NCI-H2171 treated with DMSO at 0.1 percent for 48 hours (cell line): ENCODE results near the gene NRXN3.
A peak's percentile ranks its signal among the peaks of the same experiment; 100 is the strongest.
"Not testable (repeated sequence)": the region's sequence is repeated elsewhere in the genome, so short reads cannot be mapped to it uniquely, and the experiment has no call there.

Source experiments
- DNase-seq: peaks from one replicate; lab custom pipeline; 2025; lab: John Stamatoyannopoulos, UW

NRXN3 gene

DNA sequence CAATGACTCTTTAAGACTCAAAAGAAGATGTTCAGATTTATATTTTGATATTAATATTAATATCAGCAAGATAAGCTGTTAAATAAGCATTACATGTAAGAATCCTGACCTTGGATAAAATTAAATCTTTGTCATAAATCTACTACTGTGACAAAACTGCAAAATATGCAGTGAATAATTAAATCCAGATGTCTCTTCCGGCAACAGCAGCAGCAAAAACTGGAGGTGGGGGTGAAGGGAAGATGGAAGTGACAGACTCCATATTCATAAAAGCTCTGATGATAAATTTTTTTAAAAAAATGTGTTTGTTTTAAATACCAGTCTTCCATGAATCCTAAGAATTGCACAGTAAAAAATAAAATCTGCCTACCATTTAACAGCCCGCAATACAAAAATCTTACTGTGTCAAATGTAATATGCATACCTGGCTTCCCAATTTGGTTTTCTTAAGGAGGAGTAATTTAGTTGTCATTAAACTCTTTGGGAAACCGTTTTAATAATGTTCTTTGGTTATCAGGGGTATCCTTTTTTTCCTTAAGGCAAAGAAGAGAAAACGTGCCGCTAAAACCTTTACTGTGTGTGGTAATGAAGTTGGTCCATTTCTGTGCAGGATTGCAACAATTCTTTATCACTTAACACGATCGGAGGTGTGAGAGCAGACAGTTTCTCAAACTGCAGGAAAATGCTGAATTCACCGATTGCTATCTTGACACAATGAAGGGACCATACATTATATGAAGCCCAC, 1562.9 kb downstream of the NRXN3 start:
- DNase-seq = no peak

DNA sequence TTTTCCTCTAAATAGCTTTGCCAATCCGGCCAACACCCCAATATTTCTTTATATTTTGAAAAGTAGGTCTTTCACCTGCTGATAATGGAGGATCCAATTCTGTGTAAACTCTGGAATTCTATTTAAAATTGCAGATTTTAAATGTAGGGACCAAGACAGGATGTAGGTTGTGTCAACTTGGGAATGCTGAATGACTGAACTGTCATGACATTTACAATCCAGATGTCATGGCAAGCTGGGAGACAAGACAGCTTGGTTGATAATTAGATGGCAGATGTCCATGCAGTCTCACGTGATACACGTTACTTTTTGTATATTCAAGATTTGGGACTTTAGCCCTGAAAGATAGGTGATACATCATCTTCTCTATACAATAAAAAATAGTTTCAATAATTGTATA, 1564.0 kb downstream of the NRXN3 start:
- peak; percentile 86 for DNase-seq

DNA sequence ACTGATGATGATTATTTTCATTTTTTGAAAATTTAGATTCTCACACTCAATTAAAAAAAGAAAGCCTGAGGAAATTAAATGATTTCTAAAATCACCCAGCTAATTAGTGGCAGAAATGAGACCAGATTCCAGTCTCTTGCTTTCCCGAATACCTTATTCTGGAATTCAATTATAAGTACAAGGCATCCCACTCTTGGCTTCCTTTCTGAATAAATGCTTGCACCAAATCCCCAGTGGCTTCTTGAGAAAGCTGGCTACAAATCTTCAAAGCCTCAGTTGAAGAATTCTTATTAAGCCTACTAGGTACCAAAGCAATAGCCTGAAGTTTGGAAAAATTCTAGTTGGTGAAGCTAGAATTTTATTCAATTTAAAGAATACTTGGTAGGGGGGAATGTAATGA, 1564.5 kb downstream of the NRXN3 start:
- peak; percentile 33 for DNase-seq

DNA sequence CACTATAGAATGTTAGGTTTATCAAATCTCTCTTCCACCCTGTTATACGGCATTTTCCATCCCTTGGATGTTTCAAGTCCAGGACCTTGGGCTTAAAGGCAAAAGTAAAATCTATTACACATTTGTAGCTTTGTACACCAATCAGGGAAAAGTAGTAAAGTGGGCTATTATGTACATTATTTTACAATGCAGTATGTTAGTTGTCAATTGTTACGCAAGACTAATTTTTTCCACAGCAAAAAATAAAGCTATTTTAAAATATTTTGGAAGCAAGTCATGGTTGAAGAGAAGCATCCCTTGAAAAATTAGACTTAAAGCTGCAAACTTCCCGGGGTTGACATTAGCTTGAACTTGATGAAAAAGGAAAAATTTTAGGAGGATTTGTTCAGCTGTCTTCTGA, 1564.9 kb downstream of the NRXN3 start:
- DNase-seq = no peak

DNA sequence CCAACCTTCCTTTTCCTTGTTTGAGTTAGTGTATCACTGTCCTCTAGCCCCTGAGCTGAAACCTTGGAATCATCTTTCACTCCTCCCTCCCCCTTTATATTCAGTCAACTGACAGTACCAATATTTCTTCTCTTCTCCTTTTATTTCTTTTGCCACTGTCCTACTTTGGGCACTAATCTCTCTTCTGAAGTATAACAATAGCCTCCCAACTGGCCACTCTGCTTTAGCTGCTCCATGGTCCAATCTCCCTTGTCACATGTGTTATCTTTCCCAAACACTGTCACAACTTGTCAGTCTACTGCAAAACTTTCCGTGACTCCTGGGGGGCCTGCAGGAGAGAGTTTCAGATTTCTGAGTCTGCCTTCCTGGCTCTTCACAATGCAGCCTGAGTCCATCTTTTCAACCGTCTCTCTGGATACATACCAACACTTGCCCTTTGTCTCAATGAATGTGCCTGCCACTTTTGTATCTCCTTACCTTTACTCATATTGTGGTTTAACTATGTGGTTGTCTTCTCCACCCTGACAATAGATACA, 1570.0 kb downstream of the NRXN3 start:
- no peak for DNase-seq

DNA sequence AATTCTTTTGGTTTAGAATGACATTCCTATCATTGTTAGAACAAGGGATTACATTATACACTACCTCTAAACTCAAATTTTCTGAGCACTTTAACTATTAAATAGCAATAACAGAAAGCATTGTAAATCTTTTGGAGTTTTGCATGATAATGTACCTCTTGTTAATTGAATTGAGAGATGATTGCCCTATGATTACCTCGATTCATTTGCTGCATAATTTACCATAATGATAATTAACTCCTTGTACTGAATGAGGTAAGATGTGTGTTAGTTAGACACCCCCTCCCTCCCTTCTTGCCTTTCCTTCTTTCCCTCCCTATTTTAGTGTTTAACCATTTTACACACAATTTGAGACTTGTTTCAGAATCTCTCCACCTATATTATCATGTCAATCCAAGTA, 1572.0 kb downstream of the NRXN3 start:
- DNase-seq = no peak

DNA sequence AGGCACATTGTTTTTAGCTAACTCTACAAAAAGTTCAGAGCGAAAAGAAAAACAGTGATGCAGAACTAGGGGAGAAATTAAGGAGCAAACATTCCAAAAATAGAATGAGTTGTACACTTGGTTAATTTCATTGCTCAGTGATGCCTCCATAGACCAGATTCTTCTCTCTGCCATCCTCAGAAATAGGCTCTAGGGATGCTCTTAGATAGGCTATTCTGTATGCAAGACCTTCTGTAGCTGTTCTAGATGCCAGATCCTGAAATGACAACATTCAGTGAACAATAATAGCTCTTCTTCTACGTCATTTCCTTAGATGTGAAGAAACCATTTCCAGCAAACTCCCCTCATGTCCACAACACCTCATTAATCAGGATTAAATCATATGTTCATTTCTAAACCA, 1574.9 kb downstream of the NRXN3 start:
- no peak for DNase-seq

DNA sequence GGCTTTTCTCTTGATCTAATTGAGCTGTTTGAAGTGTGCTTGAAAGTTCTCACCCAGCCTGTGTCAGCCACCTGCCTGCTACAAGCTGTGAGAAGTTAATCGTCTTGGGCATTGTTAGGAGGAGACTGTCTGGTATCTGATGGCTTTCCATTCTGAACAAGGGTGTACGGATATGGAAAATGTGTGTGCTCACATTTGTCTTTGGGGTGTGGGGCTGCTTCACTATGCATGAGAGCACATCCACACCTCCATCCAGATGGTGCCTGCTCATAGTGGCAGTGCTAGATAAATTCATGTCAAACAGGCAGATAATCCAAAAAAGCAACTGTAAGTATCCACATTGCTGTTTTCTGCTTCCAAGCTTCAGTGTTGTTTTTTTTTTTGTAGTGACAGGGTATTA, 1578.9 kb downstream of the NRXN3 start:
- DNase-seq = peak; percentile 97

DNA sequence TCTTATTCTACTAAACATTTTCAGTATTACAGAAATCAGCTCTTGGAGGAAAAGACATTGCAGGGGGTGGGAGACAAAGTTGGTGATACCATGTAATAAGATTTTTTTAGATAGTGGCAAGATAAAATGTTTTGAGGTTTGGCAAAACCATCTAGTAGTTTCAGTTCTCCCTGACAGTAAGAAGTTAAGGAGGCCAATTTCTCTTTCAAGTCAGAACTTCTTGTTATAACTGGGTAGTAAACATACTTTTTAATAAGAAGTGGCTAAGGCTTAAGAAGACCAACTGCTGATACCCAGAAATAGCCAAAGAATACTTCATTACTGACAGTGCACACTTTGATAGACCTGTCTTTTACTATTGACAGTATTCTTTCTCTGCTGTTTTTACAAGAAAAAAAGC, 1588.8 kb downstream of the NRXN3 start:
- no peak for DNase-seq

DNA sequence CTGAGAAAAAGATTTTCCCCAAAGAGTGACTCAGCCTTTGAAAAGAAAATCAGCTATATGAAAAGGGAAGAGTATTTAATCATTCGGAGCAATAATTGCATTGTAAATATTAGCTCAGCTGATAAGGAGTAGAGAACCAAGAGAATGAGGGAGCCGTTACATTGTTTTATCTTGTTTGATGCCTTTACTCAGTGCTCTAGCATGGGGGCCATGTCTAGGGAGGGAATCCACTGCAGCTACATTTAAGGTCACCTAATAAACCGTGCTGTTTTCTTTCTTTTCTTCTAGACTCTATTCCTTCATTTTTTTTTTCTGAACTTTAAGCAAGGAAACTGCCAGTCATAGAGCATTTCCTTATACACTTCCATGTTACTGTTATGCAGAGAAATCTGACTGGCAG, 1594.2 kb downstream of the NRXN3 start:
- DNase-seq = no peak

DNA sequence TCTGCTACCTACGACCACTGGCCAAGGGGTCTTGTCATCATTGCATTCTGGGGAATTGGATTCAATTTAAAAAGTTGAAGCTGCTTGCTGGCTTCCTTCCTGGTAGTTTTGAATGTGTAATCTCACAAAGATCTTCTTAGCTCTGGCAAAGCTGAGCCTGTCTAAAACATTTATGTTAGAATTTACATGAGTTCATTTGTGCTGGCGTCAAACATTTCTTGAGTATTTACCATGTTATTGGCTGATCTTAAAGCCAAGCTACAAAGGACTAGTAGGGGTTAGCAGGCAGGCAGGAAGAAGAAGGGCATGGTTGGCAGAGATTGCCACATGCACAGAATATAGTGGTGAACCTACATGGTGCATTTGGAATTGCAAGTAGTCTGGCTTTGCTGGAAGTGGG, 1596.3 kb downstream of the NRXN3 start:
- DNase-seq = no peak

DNA sequence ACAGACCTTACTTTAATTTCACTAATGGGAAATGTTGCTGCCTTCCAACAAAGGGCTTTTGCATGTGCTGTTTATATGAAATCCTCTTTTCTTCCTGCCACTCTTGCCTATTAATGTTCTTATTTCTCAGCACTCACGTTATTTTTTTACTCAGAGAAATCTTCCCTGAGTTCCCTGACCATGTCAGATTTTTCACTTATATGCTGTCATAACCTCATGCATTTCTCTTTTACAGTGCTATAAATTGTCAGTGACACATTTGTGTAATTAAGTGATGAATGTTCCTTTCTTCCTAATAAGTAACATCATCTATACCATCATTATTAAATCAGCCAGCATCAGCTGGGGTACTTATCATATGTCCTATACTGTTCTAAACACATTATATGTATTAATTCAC, 1597.1 kb downstream of the NRXN3 start:
- no peak for DNase-seq

DNA sequence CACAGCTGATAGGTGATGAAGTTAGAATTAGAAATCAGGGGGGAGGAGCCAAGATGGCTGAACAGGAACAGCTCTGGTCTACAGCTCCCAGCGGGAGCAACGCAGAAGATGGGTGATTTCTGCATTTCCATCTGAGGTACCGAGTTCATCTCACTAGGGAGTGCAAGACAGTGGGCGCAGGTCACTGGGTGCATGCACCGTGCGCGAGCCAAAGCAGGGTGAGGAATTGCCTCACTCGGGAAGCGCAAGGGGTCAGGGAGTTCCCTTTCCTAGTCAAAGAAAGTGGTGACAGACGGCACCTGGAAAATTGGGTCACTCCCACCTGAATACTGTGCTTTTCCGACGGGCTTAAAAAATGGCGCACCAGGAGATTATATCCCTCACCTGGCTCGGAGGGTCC, 1597.5 kb downstream of the NRXN3 start:
- DNase-seq = not testable (repeated sequence)

DNA sequence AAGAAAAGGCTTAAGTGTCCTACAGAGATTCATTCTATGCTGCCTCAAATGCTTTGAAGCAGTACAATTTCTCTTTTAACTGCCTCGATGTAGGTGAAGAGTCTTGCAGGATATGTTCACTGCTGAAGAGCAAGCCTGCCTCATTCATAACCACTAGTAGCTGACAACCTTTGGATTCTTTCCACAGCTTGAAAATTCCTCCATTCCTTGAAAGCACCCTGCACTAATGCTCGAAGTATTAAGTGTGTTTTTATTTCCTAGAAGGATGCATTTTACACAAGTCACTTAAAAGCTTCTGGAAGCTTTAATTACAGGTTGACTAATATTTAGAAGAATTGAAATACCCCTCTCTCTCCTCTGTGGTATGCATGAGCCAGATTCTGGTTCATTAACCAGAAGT, 1611.7 kb downstream of the NRXN3 start:
- DNase-seq = no peak

DNA sequence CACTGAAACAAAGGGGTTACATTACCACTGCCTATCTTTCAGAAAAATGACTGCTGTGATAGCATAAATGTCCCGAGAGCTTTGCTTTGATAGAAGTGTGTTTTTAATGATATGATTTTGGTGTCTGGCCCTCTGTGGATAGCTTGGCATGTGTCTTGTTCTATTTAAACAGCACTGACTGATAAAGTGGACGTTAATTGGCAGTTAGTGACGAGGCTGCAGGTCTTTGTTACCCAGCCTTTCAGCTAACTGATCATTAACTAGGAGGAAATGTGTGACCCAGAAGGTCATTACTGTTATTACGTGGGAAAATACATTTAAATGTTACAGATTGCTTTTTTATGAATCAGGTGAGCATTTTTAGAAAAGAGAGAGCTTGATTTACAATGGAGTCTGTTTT, 1612.9 kb downstream of the NRXN3 start:
- no peak for DNase-seq

DNA sequence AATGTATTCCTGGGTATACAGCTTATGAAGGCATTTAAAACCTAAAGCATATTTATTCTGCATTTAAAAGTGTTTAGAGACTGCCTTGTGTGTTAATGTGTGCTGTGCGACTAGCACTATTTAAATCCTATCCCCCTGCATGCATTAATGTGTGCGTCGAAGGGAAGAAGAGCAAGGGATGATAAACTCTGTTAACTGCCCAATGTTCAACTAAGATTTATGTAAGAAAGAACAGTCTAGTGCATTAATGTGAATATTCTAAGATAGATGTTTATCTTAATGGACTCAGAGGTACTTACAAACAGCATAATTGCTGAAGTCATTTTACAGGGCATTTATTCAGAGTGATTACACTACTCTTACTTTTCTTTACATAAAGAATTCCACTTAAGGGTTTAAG, 1616.3 kb downstream of the NRXN3 start:
- no peak for DNase-seq

DNA sequence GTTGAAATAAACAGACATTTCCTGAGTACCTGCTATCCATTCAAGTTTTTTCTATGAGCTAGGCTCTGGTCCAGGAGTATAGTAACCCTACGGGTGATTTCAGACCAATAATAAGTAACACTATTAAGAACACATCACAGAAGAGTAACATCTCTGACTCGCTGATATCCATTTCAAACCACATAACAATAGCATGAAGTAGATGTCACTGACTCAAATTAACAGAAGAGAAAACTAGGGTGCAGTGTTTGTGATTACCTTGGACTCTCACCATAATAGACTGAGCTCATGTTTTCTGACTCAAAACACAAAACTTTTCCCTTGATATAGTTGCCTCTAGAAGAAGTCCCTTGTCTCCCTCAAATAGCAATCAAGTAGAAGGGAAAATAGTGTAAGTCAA, 1618.2 kb downstream of the NRXN3 start:
- no peak for DNase-seq

DNA sequence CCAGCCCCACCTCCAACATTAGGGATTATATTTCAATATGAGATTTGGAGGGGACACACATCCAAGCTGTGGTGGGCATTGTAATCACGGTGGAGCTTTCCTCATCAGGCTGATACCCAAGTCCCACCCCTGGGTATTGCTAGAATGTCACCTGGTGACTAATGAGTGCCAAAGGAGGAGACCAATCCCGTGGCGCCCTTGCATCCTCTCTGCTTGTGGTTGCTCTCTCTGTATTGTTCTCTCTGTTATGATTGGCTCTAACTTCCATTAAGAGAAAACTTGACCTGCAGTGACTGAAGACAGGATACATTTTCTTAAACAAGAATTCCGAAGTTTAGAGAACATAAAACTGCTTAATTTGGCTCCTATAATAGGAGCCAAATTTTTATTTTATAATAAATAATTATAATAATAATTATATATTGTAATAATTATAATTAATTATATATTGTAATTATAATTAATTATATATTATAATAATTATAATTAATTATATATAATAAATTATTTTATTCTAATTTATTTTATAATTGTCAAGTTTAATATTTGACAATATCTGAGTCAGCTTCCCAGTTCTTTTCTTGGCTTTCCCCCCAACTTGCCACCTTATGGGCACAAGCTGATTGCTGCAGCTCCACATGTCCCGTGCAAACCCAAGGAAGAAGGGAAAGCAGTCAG, 1621.0 kb downstream of the NRXN3 start:
- DNase-seq = no peak

DNA sequence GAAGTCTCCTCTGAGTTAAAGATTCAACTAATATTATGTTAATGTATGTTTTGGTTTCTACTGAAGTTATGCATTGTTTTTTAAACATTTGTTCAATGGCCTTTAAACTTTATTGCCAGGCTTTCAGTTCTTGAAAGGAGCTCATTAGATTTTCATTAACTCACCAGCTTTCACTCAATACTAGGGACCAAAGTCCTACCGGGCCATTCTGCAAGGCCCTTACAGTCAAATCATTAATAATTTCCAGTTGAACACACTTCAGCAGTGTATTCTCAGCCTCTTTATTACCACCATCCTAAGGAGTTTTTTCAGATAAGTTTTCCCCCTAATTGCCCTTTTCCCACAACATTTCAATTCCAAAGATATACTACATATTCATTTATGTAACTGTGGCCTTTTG, 1631.9 kb downstream of the NRXN3 start:
- no peak for DNase-seq

DNA sequence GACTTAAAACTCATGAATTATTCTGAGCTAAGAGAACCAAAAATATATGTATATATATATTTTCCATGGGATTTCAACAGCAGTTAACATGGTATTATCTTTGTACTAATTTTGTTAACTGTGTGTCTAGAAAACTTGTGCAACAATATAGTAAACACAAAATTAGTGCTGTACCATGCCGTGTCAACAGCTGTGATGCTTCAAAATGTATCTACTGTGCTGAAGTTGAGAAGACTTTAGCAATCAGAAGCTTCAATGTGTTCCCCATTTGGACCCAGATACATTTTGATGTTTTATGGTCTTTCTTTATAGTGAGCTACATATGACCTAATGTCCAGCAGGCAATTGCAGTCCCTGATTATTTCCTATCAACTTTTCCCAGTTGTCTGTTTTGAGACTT, 1635.5 kb downstream of the NRXN3 start:
- no peak for DNase-seq

DNA sequence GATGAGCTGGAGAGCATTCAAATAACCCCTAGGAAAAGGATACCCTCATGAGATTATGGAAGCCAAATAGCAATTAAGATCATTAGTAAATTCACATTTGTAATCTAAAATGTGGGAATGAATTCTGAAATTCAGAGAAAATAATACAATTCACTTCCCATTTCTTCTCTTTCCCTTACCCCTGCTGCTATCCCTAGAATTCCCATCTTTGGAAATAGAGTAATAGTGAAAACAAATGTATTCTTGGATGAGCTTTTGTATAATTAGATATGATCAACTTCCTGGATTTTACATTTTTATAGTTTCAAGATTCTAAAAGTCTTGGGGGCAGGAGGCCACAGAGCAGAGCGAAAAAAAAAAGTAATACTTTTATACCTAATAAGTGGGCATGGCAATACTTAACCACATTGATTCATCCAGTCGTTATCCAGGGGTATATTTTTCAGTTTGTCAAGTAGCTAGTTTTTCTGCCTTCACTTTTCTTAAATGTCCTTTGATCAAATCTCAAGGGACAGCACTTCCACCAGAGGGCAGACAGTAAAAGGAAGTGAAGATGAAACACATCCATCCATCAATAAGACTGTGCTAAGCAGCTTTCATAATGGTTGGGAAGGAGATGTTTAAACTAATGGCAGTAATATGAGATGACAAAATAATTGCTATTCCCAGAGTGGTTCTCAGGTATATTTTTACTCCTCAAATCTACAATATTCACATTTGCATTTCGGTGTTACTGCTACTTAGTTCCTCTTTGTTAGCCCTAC, 1639.9 kb downstream of the NRXN3 start:
- DNase-seq = peak; percentile 91

DNA sequence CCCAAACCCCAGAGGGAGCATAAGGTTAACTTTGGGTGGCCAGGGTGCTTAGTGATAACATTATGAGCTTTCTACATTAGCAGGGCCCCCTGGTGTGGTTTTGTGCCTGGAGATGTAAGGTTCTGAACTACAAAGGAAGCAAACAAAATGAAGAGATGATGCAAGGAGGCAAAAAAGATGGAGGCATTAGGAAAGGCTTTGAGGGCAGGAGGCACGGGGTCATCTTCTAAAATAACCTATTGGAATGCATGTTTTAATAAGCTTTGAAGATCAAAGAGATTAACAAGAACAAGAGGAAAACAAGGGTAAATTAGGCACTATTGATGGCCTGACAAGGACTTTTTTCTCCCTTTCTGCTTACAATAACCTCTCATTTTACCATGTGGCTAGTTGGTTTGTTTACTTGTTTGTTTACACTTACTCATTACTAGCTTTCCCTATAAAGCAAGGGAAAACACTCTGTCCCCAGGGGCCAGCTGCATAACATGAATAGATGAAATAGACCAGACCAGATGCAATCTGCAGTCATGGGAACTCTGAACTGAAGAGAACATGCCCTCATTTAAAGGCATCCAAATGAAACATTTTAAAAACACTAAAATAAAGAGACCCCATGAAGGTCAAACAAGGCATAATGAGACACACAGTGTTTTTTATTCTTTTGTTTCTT, 1650.8 kb downstream of the NRXN3 start:
- peak; percentile 29 for DNase-seq
